HG03354 (cell line): Measurements from ENCODE around the gene RPAP2.
"Not testable (repeated sequence)": the region's sequence is repeated elsewhere in the genome, so short reads cannot be mapped to it uniquely, and the experiment has no call there.

Source experiments
- ATAC-seq: cut with Tn5 transposase; IDR thresholded peaks from one replicate; pipeline ENCODE4 v1.9.1; 2021; ENCODE audit warnings: mild to moderate bottlenecking; ENCODE audit not compliant: unreplicated experiment, poor library complexity, severe bottlenecking

RPAP2 gene

GRCh38 chr1:92317836-92318493 lies 19.1 kb downstream of the RPAP2 start:
- ATAC-seq = no peak

DNA sequence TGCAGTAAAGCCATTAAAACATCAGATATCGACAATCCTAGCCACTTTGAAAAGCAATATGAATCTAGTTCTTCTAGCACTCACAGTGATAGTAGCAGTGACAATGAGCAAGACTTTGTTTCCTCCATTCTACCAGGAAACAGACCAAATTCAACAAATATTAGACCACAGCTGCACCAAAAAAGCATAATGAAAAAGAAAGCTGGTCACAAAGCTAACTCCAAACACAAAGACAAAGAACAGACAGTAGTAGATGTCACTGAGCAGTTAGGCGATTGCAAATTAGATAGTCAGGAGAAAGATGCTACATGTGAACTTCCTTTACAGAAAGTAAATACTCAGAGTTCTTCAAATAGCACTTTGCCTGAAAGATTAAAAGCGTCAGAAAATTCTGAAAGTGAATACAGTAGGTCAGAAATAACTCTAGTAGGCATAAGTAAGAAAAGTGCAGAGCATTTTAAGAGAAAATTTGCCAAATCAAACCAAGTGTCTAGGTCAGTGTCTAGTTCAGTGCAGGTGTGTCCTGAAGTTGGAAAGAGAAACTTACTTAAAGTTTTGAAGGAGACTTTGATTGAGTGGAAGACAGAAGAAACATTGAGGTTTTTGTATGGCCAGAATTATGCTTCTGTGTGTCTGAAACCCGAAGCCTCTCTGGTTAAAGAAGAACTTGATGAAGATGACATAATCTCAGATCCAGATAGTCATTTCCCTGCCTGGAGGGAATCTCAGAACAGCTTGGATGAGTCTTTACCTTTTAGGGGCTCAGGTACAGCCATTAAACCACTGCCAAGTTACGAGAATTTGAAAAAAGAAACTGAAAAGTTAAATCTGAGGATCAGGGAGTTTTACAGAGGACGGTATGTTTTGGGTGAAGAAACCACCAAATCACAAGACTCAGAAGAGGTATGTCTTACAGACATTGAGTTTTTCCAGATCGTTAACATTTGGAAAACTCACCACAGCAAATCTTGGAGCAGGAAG lies 24.9 kb downstream of the RPAP2 start:
- ATAC-seq = no peak

DNA sequence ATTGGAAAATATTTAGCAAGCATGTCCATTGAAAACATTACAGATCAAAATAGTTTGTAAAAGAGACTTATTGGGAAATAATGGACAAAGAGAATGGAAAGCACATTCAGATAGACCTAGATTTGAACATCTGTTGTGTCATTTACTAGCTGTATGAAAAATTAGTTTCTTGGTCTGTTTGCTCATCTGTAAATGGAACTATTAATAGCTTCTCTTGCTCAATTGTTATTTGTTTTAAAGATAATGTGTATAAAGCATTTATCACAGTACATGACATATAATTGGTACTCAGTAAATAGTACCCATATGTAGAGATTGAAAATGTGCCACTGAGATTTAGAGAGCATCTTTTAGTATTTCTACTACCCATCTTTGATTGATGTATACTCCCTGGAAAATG lies 25.9 kb downstream of the RPAP2 start:
- no peak for ATAC-seq

DNA sequence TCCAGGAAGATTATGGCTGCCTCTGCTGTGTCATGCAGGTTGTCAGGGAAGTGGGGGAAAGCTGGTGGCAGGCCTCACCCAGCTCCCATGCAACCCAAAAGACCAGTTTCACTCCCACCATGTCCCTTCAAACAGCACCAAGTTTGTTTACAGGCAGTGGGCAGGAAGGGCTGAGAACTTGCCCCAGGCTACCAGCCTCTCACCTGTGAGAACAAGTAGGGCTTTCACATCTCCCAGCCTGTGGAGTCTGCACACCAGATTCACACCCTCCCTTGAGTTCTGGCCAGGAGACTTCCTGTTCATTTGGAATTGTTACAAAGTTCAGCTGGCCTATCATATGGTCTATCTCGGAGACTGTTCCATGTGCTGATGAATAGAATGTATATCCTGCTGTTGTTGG lies 27.8 kb downstream of the RPAP2 start:
- no peak for ATAC-seq

DNA sequence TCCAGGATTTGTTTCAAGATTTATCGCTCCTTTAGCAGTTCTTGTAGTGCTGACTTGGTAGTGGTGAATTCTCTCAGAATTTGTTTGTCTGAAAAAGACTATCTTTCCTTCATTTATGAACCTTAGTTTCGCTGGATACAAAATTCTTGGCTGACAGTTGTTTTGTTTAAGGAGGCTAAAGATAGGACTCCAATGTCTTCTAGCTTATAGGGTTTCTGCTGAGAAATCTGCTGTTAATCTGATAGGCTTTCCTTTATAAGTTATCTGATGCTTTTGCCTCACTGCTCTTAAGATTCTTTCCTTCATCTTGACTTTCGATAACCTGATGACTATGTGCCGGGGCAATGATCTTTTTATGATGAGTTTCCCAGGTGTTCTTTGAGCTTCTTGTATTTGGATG lies 28.9 kb downstream of the RPAP2 start:
- no peak for ATAC-seq

DNA sequence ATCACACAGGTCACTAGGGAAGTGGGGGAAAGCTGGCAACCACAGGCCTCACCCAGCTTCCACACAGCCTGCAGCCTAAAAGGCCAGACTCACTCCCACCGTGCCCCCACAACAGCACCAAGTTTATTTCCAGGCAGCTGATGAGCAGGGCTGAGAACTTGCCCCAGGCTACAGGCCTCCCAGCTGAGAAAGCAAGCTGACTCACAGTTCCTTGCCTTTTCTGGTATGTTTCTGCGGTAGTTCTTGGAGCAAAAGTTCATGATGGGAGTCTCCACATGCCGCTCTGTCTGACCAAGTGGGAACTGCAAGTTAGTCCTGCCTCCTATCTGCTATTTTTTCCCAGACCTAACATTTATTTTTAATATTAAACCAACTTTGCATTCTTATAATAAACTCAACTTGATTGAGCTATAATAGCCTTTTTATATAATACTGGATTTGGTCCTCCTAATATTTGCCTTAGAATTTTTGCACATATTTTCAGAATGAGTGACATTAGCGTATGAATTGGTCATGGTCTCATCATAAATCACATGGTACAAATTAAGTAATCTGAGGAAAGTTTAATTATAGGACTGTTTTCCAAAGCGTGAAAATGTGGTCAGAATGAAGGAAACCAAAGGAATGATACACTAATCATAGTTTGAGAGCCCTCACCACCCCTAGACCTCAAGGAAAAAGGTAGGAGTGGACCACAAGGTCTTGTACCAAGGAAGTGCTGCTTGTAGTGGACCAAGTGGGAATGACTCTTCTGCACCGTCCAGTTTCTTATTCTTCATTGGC lies 30.7 kb downstream of the RPAP2 start:
- ATAC-seq = no peak

GRCh38 chr1:92333668-92334067 lies 34.8 kb downstream of the RPAP2 start:
- ATAC-seq = no peak

GRCh38 chr1:92340154-92340553 lies 41.3 kb downstream of the RPAP2 start:
- no peak for ATAC-seq

DNA sequence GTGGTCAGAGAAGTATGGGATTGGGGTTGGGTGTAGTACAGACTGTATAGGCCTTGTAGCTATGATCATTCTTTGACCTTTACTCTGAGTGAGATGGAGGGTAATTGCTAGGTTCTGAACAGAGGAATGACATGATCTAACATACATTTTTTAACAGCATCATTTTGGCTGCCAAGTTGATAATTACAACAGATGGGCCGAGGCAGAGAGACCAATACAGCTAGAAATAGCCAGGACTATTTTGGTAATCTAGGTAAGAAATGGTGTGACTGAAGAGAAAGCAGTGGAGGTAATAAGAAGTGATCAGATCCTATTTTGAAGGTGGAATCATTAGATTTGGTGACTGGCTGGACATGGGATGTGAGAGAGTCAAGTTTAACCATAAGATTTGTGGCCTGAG lies 43.5 kb downstream of the RPAP2 start:
- ATAC-seq = no peak

- ATAC-seq = no peak
These were observed 44.2 kb downstream of the RPAP2 start for GRCh38 chr1:92343061-92343460.

GRCh38 chr1:92346866-92347640 lies 48.2 kb downstream of the RPAP2 start:
- no peak for ATAC-seq

GRCh38 chr1:92352856-92353255 lies 54.0 kb downstream of the RPAP2 start:
- no peak for ATAC-seq

- ATAC-seq = no peak
These were observed 55.4 kb downstream of the RPAP2 start for GRCh38 chr1:92354259-92354658.

DNA sequence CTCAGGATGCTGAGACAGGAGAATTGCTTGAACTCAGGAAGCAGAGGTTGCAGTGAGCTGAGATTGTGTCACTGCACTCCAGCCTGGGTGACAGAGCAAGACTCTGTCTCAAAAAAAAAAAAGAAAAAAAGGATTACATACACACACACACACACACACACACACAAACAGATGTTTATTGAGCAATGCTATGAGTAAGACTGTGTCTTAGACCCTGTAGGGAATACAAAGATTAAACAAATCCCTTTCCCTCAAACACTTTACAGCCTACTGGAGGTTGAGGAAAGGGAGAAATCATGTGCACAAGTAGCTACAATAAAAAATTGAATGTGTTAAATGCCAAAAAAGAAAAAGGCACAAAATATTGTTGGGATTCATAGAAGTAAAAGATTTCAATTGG lies 58.1 kb downstream of the RPAP2 start:
- ATAC-seq = no peak

- ATAC-seq = not testable (repeated sequence)
These were observed 60.5 kb downstream of the RPAP2 start for GRCh38 chr1:92359382-92359781.

DNA sequence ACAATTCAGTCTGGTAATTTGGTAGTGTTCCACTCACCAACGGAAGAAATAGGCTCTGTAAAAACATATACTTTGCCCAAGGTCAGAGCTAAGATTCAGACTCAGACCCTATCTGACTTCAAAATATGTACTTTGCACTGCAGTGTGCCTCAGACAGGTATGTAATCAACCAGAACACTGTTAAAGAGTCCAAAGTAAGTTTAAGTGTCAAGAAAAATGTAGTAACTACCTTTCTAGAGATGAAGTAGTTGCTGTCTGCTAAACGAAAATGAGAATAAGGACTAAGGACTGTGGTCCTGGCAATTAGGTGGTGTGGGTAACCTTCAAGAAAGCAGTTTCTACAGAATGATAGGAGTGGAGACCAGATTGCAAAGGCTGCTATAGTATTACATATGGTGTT lies 61.1 kb downstream of the RPAP2 start:
- ATAC-seq = no peak

DNA sequence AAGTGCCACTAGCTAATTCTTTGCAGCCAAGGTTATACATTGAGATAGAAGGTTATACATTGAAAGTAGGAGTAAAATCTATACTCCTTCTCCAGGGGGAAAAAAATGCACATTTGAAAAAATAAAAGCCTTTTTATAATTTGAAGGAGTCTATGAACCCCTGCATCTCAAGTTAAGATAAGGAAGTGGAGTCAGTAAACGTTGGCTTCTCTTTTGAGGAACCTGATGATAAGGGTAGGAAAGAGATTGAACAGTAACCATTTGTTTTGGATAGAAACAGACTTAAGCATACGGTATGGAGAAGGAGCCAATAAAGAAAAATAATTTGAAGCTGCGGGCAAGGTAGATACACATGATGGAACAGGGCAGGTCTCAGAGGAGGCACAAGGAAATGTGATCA lies 64.1 kb downstream of the RPAP2 start:
- ATAC-seq = no peak

DNA sequence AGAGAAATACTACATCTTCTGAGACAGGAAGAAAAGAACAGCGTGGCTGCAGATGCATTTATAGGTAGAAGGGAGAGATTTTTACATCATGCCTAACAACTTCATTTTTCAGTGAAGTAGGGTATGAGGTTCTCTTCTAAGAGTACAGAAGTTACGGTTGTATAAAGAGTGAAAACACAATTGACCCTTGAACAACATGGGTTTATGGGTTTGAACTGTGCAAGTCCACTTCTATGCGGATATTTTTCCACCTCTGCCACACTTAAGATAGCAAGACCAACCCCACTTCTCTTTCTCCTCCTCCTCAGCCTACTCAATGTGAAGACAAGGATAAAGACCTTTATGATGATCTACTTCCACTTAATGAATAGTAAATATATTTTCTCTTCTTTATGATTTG lies 64.5 kb downstream of the RPAP2 start:
- no peak for ATAC-seq

DNA sequence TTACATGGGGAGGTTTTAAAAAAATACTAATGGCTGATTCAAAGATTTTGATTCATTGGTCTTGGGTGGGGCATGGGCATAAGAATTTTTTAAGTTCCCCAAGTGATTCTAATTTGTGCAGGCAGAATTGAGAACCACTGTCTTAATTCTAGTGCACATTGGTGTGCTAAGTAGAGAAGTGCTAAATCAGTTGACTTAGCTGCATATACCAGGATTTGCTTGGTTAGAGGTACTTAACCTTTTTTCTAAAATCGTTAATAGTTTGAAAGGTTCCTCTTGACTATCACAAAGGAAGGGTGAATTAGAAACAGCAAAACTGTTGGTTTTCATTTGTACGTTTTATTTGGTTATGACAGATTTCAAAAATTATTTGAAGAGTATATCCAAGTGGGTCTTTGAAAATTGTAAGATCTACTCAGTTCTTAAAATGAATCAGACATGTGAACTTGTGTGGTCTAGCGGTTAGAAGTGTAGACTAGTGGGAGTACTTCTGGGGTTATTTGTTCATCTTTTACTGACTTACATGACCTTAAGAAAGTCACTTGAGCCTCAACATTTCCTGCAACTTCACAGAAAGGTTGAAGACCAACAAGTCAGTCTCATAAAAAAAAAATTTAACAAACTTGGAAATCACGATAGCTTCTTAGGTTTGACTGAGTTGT lies 66.7 kb downstream of the RPAP2 start:
- ATAC-seq = no peak
